NT2/D1 (cell line): ENCODE data around the gene FTO.

Source experiments
- SUZ12 ChIP-seq: IDR thresholded peaks from 2 replicates; pipeline ENCODE4 v1.6.1; 2011; ENCODE audit not compliant: insufficient read length, insufficient read depth; ENCODE audit errors: extremely low read depth
- YY1 ChIP-seq: IDR thresholded peaks from 2 replicates; pipeline ENCODE4 v1.6.1; 2011; ENCODE audit not compliant: insufficient read length, insufficient read depth
- ZNF274 ChIP-seq: IDR thresholded peaks from 2 replicates; pipeline ENCODE4 v1.6.1; 2011; ENCODE audit warnings: mild to moderate bottlenecking, low read depth, low read length

- no peak for TF ChIP-seq YY1
- TF ChIP-seq ZNF274: no peak
- no peak for TF ChIP-seq SUZ12
These were observed 162.6 kb downstream of the FTO start for GRCh38 chr16:53866520-53866919.
